ENCODE data around the gene NXNL1. TPM values are rescaled to one million over a fixed set of nuclear protein-coding genes. Genes with fewer than 3 reads are reported as not detected.

NXNL1 gene
- total RNA-seq, 1 donor from 2014 or later, result not detected

DNA sequence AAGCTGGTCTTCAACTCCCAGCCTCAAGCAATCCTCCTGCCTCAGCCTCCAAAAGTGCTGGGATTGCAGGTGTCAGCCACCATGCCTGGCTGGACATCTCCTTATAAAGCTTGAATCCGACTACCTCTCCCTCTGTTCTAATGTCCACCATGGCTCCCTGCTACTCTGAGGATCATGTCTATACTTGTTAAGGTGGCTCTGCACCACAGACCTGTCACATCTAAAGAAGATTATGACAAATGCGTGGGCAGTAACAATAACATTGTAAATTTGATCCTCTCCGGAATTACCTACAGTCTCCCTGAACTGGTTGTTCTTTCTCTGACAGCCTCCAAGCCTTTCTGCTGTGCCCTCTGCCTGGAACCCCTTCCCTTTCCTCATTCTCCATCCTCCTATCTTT is 1.8 kb downstream of the NXNL1 start:
- no peaks in the 10 kb centered on the region for H3K36me3 Mint-ChIP-seq (ENCODE audit: unreplicated experiment)
- no peak overlapping the region for H3K27ac Mint-ChIP-seq (ENCODE audit: unreplicated experiment)
- peaks cover 22% of the 10 kb centered on the region for H3K27me3 Mint-ChIP-seq (ENCODE audit: unreplicated experiment)
- TF ChIP-seq CTCF (IDR thresholded peaks at IDR 0.05), result no peak
- H3K4me1 Mint-ChIP-seq (ENCODE audit: unreplicated experiment), result peaks cover 9% of the 10 kb centered on the region
- H3K4me3 Mint-ChIP-seq (ENCODE audit: unreplicated experiment), result no peak overlapping the region
- H3K9me3 Mint-ChIP-seq (ENCODE audit: unreplicated experiment), result no peaks in the 10 kb centered on the region
- DNase-seq (ENCODE audit: extremely low spot score, unreplicated experiment), result no peak

DNA sequence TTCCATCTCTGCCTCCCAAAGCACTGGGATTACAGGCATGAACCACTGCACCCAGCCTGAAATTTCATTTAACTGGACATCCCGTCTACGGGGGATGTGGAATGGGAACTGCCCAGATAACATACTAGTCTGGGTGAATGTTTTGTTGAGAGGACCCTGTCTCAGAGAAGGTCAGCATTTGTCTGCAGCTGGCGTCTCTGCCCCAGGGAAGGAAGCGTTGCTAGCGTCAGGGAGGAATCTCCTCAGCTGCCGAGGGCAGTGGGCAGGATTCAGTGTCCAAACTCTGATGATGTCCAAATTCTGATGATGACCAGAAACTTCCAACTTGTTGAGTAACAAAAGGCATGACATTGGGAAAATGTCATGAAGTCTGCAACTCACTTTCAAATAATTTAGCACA is 3.1 kb downstream of the NXNL1 start:
- H3K4me3 Mint-ChIP-seq (ENCODE audit: unreplicated experiment), result no peak overlapping the region
- peaks cover 11% of the 10 kb centered on the region for H3K4me1 Mint-ChIP-seq (ENCODE audit: unreplicated experiment)

DNA sequence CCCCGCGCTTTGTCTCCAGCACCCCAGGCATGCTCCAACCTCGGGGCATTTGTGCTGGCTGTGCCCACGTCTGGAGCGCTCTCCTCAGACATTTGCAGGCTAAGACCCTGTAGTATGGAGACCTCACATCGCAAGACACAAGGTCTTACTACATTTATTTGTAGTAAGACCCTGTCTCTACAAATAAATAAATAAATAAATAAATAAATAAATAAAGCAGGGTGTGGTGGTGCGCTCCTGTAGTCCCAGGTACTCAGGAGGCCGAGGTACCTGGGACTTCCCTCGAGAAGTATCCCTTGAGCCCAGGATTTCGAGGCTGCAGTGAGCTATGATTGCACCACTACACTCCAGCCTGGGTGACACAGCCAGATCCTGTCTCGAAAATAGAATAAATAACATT is 4.6 kb downstream of the NXNL1 start:
- DNase-seq (ENCODE audit: extremely low spot score, unreplicated experiment), result no peak
- Mint-ChIP-seq H3K27me3 (ENCODE audit: unreplicated experiment) (peaks cover 26% of the 10 kb centered on the region), H3K27ac (ENCODE audit: unreplicated experiment) (no peak overlapping the region), H3K9me3 (ENCODE audit: unreplicated experiment) (no peaks in the 10 kb centered on the region), H3K36me3 (ENCODE audit: unreplicated experiment) (no peaks in the 10 kb centered on the region), H3K4me1 (ENCODE audit: unreplicated experiment) (peaks cover 11% of the 10 kb centered on the region), H3K4me3 (ENCODE audit: unreplicated experiment) (no peak overlapping the region)
- TF ChIP-seq CTCF (IDR thresholded peaks at IDR 0.05), result no peak

More for the DNA sequence above, 3.1 kb downstream of the NXNL1 start:
- DNase-seq (ENCODE audit: extremely low spot score, unreplicated experiment), result no peak
- Mint-ChIP-seq H3K27ac (ENCODE audit: unreplicated experiment) (no peak overlapping the region), H3K9me3 (ENCODE audit: unreplicated experiment) (no peaks in the 10 kb centered on the region), H3K36me3 (ENCODE audit: unreplicated experiment) (no peaks in the 10 kb centered on the region), H3K27me3 (ENCODE audit: unreplicated experiment) (peaks cover 26% of the 10 kb centered on the region)
- no peak for TF ChIP-seq CTCF (IDR thresholded peaks at IDR 0.05)

GRCh38 chr19:17455308-17456123 is 5.2 kb downstream of the NXNL1 start:
- peaks cover 26% of the 10 kb centered on the region for H3K27me3 Mint-ChIP-seq (ENCODE audit: unreplicated experiment)
- H3K9me3 Mint-ChIP-seq (ENCODE audit: unreplicated experiment), result no peaks in the 10 kb centered on the region
- no peak for DNase-seq (ENCODE audit: extremely low spot score, unreplicated experiment)
- no peak overlapping the region for H3K4me3 Mint-ChIP-seq (ENCODE audit: unreplicated experiment)
- H3K36me3 Mint-ChIP-seq (ENCODE audit: unreplicated experiment), result no peaks in the 10 kb centered on the region
- TF ChIP-seq CTCF (IDR thresholded peaks at IDR 0.05), result no peak
- no peak overlapping the region for H3K27ac Mint-ChIP-seq (ENCODE audit: unreplicated experiment)
- peaks cover 11% of the 10 kb centered on the region for H3K4me1 Mint-ChIP-seq (ENCODE audit: unreplicated experiment)

DNA sequence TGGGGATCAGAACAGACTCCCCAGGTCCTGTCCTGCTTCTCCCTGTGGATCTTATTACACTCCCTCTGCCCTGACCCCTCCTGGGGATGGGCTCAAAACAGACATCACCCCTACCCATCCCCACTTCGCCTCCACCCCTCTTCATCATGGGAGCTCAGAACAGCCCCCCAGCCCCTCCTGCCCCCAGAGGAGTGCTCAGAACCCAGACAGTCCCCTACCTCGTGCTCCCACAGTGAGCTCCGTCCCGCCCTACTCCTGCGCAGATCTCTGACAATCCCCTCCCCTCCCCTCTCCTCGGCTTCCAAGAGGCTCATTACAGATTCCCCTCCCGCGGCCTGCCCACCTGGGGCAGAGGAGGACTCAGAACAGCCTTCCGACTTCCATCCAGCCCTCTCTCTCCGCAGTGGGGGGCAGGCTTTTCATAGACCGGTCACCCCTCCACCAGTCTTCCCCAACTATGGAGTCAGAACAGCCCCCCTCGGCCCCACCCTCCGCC is 6.1 kb downstream of the NXNL1 start:
- no peak for DNase-seq (ENCODE audit: extremely low spot score, unreplicated experiment)
- Mint-ChIP-seq H3K4me3 (ENCODE audit: unreplicated experiment) (no peak overlapping the region), H3K27ac (ENCODE audit: unreplicated experiment) (no peak overlapping the region), H3K9me3 (ENCODE audit: unreplicated experiment) (no peaks in the 10 kb centered on the region), H3K4me1 (ENCODE audit: unreplicated experiment) (peaks cover 11% of the 10 kb centered on the region), H3K27me3 (ENCODE audit: unreplicated experiment) (peaks cover 32% of the 10 kb centered on the region), H3K36me3 (ENCODE audit: unreplicated experiment) (no peaks in the 10 kb centered on the region)
- no peak for TF ChIP-seq CTCF (IDR thresholded peaks at IDR 0.05)
